Gastrocnemius medialis (tissue), 4 donors: ENCODE results near the gene MSH5.

ENCODE experiments used
- CTCF ChIP-seq, 5 experiments: fragments of 450-650 bp in 3 of 5; fragments of 200-600 bp in 2 of 5; sonication (generic) in 2 of 5; IDR thresholded peaks in 4 of 5; conservative IDR thresholded peaks in 1 of 5; 1 replicate in 4 of 5; 2 replicates in 1 of 5; pipeline ENCODE4 v1.5.1; 2016 to 2019; ENCODE audit warnings: antibody characterized with exemption in 5 of 5, mild to moderate bottlenecking in 3 of 5, moderate library complexity in 3 of 5
- POLR2A ChIP-seq, 2 donors: fragments of 450-650 bp; IDR thresholded peaks; one replicate each; pipeline ENCODE4 v1.6.1; 2017; ENCODE audit warnings: antibody characterized with exemption in 2 of 2, mild to moderate bottlenecking in 2 of 2, moderate library complexity in 2 of 2

- TF ChIP-seq CTCF (IDR thresholded peaks at IDR 0.05 in 4 of 5, conservative IDR thresholded peaks at IDR 0.05 in 1 of 5), result no peak
- TF ChIP-seq POLR2A (IDR thresholded peaks at IDR 0.05), result no peak
Measured at GRCh38 chr6:31771992-31772358, 32.2 kb downstream of the MSH5 start.
